Neural progenitor cell (in vitro differentiated cells): ENCODE data around the gene OTOS.

ENCODE experiments used
- CTCF ChIP-seq: fragments of 200-600 bp; sonication (generic); IDR thresholded peaks from 2 replicates; pipeline ENCODE4 v1.5.1; 2017; ENCODE audit warnings: antibody characterized with exemption, mild to moderate bottlenecking
- EZH2 ChIP-seq: fragments of 200-600 bp; sonication (generic); IDR thresholded peaks from 2 replicates; pipeline ENCODE4 v1.6.1; 2017; ENCODE audit warnings: antibody characterized with exemption, mild to moderate bottlenecking, moderate library complexity

- no peak for TF ChIP-seq CTCF
- no peak for TF ChIP-seq EZH2
These were observed 42.1 kb downstream of the OTOS start for GRCh38 chr2:240098349-240098748.
